ENCODE measurements around the gene ZFAND3. TPM values are rescaled to one million over a fixed set of nuclear protein-coding genes. Genes with fewer than 3 reads are reported as not detected.

The ZFAND3 gene
- total RNA-seq, 1 experiment from 2014 or later = 47.2 TPM

- ChIA-PET POLR2A (interaction anchor here (0.6 kb wide), 1 partner anchor 40 kb away, joined by 3 read pairs; no protein-coding TSS in a partner anchor), RAD21 (ENCODE audit: low non-redundant PET in 1 of 2, low total read pairs in 2 of 2, uncharacterized antibody in 2 of 2, unreplicated experiment in 2 of 2) (no interaction called here), CTCF (no interaction called here)
- H4K20me1 ChIP-seq (ENCODE audit: insufficient read depth) = no peaks in the 10 kb centered on the region
- H3K9ac ChIP-seq (ENCODE audit: low read length) = no peak overlapping the region
- DNase-seq (ENCODE audit: low read depth, low spot score) = no peak
- BruUV-seq (replicated peaks) = no TSS peak
- ATAC-seq = no peak
- H3K9me3 ChIP-seq (ENCODE audit: control insufficient read depth in 1 of 2, insufficient read depth in 1 of 2, low read depth in 1 of 2, low read length in 2 of 2) = no peaks in the 10 kb centered on the region
- H3K9me2 ChIP-seq (ENCODE audit: insufficient read depth) = no peaks in the 10 kb centered on the region
- H3K36me3 ChIP-seq (ENCODE audit: control insufficient read depth in 1 of 2, insufficient read depth in 2 of 2, low read length in 2 of 2) = no peaks in the 10 kb centered on the region
- H3K4me3 ChIP-seq (replicated peaks in 1 of 2; ENCODE audit: low read depth in 1 of 2, low read length in 2 of 2) = no peak overlapping the region
- no peaks in the 10 kb centered on the region for H3K4me1 ChIP-seq (ENCODE audit: control insufficient read depth in 1 of 2, insufficient read depth in 2 of 2, low read length in 2 of 2)
- no peak for TF ChIP-seq EZH2phosphoT487 (IDR thresholded peaks at IDR 0.05; ENCODE audit: borderline replicate concordance)
- TF ChIP-seq, protein P1, sequence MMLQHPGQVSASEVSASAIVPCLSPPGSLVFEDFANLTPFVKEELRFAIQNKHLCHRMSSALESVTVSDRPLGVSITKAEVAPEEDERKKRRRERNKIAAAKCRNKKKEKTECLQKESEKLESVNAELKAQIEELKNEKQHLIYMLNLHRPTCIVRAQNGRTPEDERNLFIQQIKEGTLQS (IDR thresholded peaks at IDR 0.05) = no peak
- no peak overlapping the region for H2AFZ ChIP-seq (ENCODE audit: low read depth, low read length, poor library complexity, severe bottlenecking)
- H3K27ac ChIP-seq (ENCODE audit: low read depth, low read length) = no peak overlapping the region
- no peaks in the 10 kb centered on the region for H3K27me3 ChIP-seq (ENCODE audit: insufficient read depth, low read length)
- intact Hi-C loops (cut with micrococcal nuclease) = no loop called here
- no peak overlapping the region for H3K4me2 ChIP-seq (ENCODE audit: low read length)
- no peaks in the 10 kb centered on the region for H3K79me2 ChIP-seq (ENCODE audit: insufficient read depth, low read length)
Measured at GRCh38 chr6:38142178-38142902, 322.8 kb downstream of the ZFAND3 start.

GRCh38 chr6:38143191-38144150 is 323.9 kb downstream of the ZFAND3 start:
- intact Hi-C loops (cut with micrococcal nuclease) = no loop called here
- DNase-seq (ENCODE audit: low read depth, low spot score) = no peak
- no peaks in the 10 kb centered on the region for H3K9me2 ChIP-seq (ENCODE audit: insufficient read depth)
- H3K4me3 ChIP-seq (replicated peaks in 1 of 2; ENCODE audit: low read depth in 1 of 2, low read length in 2 of 2) = no peak overlapping the region
- H3K4me1 ChIP-seq (ENCODE audit: control insufficient read depth in 1 of 2, insufficient read depth in 2 of 2, low read length in 2 of 2) = no peaks in the 10 kb centered on the region
- no TSS peak for BruUV-seq (replicated peaks)
- ChIA-PET CTCF (no interaction called here), POLR2A (interaction anchor here (0.6 kb wide), 1 partner anchor 42 kb away, joined by 3 read pairs; no protein-coding TSS in a partner anchor), RAD21 (ENCODE audit: low non-redundant PET in 1 of 2, low total read pairs in 2 of 2, uncharacterized antibody in 2 of 2, unreplicated experiment in 2 of 2) (no interaction called here)
- ATAC-seq = no peak
- H3K27ac ChIP-seq (ENCODE audit: low read depth, low read length) = no peak overlapping the region
- no peaks in the 10 kb centered on the region for H4K20me1 ChIP-seq (ENCODE audit: insufficient read depth)
- no peaks in the 10 kb centered on the region for H3K79me2 ChIP-seq (ENCODE audit: insufficient read depth, low read length)
- H3K9me3 ChIP-seq (ENCODE audit: control insufficient read depth in 1 of 2, insufficient read depth in 1 of 2, low read depth in 1 of 2, low read length in 2 of 2) = no peaks in the 10 kb centered on the region
- no peak overlapping the region for H3K9ac ChIP-seq (ENCODE audit: low read length)
- H3K4me2 ChIP-seq (ENCODE audit: low read length) = no peak overlapping the region
- no peaks in the 10 kb centered on the region for H3K36me3 ChIP-seq (ENCODE audit: control insufficient read depth in 1 of 2, insufficient read depth in 2 of 2, low read length in 2 of 2)
- H2AFZ ChIP-seq (ENCODE audit: low read depth, low read length, poor library complexity, severe bottlenecking) = no peak overlapping the region
- no peaks in the 10 kb centered on the region for H3K27me3 ChIP-seq (ENCODE audit: insufficient read depth, low read length)
- no peak for TF ChIP-seq FOSL1 (IDR thresholded peaks at IDR 0.05; ENCODE audit: low read depth)
- TF ChIP-seq SIN3A (IDR thresholded peaks at IDR 0.05; ENCODE audit: low read depth) = no peak
- no peak for TF ChIP-seq ZNF274 (IDR thresholded peaks at IDR 0.05; ENCODE audit: low read depth, low read length)
- TF ChIP-seq EZH2phosphoT487 (IDR thresholded peaks at IDR 0.05; ENCODE audit: borderline replicate concordance) = no peak
- TF ChIP-seq JUND (IDR thresholded peaks at IDR 0.05) = no peak
- no peak for TF ChIP-seq SP1 (IDR thresholded peaks at IDR 0.05; ENCODE audit: low read depth)
- no peak for TF ChIP-seq CTCF (IDR thresholded peaks at IDR 0.05 in 2 of 3, conservative IDR thresholded peaks at IDR 0.05 in 1 of 3; ENCODE audit: borderline replicate concordance in 1 of 3, insufficient read depth in 1 of 3, low read depth in 2 of 3, low read length in 2 of 3)
- TF ChIP-seq YY1 (IDR thresholded peaks at IDR 0.05; ENCODE audit: extremely low read depth, insufficient replicate concordance, low read depth, low read length) = no peak
- TF ChIP-seq REST (IDR thresholded peaks at IDR 0.05; ENCODE audit: low read depth) = no peak
- no peak for TF ChIP-seq ZFX (IDR thresholded peaks at IDR 0.05)
- no peak for TF ChIP-seq POLR2A (IDR thresholded peaks at IDR 0.05; ENCODE audit: borderline replicate concordance, extremely low read depth, insufficient read depth, insufficient read length)
